Upper lobe of right lung (tissue), 1 donor: ENCODE data around the gene ETHE1. TPM values are rescaled to one million over a fixed set of nuclear protein-coding genes. Genes with fewer than 3 reads are reported as not detected.

Source experiments
- ATAC-seq: fragments of 200-7000 bp; cut with Tn5 transposase; one replicate; pipeline ENCODE4 v1.9.1; 2020; ENCODE audit warnings: mild to moderate bottlenecking, moderate library complexity
- DNase-seq: peaks from one replicate; pipeline ENCODE4 v3.0.0-alpha.2; 2020
- H3K27ac ChIP-seq: fragments of 200-600 bp; one replicate; pipeline ENCODE4 v1.8.0; 2022
- H3K27me3 ChIP-seq: fragments of 200-600 bp; one replicate; pipeline ENCODE4 v1.8.0; 2022; ENCODE audit warnings: mild to moderate bottlenecking
- H3K36me3 ChIP-seq: fragments of 200-600 bp; one replicate; pipeline ENCODE4 v1.8.0; 2022
- H3K4me1 ChIP-seq: fragments of 200-600 bp; one replicate; pipeline ENCODE4 v1.8.0; 2022
- H3K4me3 ChIP-seq: fragments of 200-600 bp; one replicate; pipeline ENCODE4 v1.8.0; 2022; ENCODE audit warnings: mild to moderate bottlenecking
- H3K9me3 ChIP-seq: fragments of 200-600 bp; one replicate; pipeline ENCODE4 v1.8.0; 2022
- intact Hi-C: fragments of 100-400 bp; cut with DNase I; formaldehyde crosslinking; loops from one replicate; pipeline ENCODE4 v1.11.0; 2022
- total RNA-seq: library from RNA; stranded (reverse); fragmentation: NEBNext Ultra II Directional; extraction: Animal tissue kit (Norgen Biotek cat#: 25700); gene quantifications from one replicate; pipeline ENCODE4 v1.2.1, GENCODE V29; 2021
- TF ChIP-seq, protein P1 (sequence below): fragments of 200-600 bp; IDR thresholded peaks from one replicate; pipeline ENCODE4 v1.8.0; 2022; ENCODE audit warnings: antibody characterized with exemption
- donor health status: DM: no; HTN: yes; CAD: no; lungs with severe emphysema.

The ETHE1 gene
- total RNA-seq, 1 donor from 2014 or later: 34.6 TPM

DNA sequence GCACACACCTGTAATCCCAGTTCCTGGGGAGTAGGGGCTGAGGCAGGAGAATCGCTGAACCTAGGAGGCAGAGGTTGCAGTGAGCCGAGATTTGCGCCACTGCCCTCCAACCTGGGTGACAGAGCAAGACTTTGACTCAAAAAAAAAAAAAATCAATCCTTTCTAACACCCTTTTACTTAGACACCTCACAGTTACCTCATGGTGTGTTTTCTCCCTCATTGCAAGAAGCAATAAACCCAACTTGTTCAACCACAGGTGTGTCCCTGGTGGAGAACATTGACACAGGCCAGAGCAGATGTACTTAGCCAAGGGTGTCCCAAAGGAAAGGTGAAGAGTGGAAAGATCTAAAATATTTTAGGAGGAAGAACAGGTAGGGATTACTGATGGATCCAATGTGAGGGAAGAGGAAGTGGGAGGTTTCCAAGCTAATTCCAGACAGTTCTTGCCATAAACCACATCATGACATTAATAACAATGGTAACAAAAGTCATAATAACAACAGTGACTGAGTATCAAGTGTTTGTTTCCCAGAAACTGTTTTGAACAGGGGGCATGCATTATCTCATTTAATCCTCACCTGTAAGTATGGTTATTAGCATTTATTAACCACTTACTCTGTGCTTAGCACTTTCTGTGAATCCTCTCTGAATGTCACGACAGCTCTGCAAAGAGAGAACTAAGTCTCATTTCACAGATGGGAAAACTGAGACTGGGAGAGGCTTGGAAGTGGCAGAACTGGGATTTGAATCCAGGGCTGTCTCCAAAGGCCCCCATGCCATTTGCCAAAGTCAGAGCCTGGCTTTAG lies 58.4 kb downstream of the ETHE1 start:
- peaks cover 7% of the 10 kb centered on the region for H3K4me1 ChIP-seq
- DNase-seq: no peak
- no peaks in the 10 kb centered on the region for H3K9me3 ChIP-seq
- ATAC-seq: no peak
- TF ChIP-seq, protein P1, sequence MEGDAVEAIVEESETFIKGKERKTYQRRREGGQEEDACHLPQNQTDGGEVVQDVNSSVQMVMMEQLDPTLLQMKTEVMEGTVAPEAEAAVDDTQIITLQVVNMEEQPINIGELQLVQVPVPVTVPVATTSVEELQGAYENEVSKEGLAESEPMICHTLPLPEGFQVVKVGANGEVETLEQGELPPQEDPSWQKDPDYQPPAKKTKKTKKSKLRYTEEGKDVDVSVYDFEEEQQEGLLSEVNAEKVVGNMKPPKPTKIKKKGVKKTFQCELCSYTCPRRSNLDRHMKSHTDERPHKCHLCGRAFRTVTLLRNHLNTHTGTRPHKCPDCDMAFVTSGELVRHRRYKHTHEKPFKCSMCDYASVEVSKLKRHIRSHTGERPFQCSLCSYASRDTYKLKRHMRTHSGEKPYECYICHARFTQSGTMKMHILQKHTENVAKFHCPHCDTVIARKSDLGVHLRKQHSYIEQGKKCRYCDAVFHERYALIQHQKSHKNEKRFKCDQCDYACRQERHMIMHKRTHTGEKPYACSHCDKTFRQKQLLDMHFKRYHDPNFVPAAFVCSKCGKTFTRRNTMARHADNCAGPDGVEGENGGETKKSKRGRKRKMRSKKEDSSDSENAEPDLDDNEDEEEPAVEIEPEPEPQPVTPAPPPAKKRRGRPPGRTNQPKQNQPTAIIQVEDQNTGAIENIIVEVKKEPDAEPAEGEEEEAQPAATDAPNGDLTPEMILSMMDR: no peak
- intact Hi-C loops: no loop called here
- H3K4me3 ChIP-seq: no peak overlapping the region
- H3K27me3 ChIP-seq: peaks cover 10% of the 10 kb centered on the region
- H3K27ac ChIP-seq: no peak overlapping the region
- no peaks in the 10 kb centered on the region for H3K36me3 ChIP-seq

DNA sequence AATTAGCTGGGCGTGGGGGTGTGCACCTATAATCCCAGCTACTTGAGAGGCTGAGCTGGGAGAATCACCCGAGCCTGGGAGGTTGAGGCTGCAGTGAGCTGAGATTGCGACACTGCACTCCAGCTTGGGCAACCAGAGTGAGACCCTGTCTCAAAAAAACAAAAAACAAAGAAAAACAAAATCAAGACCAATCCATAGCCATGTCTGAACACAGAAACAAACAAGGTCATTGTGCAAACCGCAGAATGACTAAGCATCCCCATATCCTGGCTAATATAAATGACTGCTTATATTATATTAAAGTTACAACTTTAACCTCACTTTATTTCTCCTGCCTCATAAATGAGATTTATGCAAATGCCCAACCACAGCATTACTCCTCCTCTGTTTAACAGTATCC lies 59.3 kb downstream of the ETHE1 start:
- Histone ChIP-seq H3K27ac (no peak overlapping the region), H3K9me3 (no peaks in the 10 kb centered on the region), H3K4me3 (no peak overlapping the region), H3K4me1 (peaks cover 7% of the 10 kb centered on the region), H3K27me3 (peaks cover 10% of the 10 kb centered on the region), H3K36me3 (no peaks in the 10 kb centered on the region)
- TF ChIP-seq, protein P1: no peak
- ATAC-seq (no peak), DNase-seq (no peak)
- intact Hi-C loops: no loop called here

DNA sequence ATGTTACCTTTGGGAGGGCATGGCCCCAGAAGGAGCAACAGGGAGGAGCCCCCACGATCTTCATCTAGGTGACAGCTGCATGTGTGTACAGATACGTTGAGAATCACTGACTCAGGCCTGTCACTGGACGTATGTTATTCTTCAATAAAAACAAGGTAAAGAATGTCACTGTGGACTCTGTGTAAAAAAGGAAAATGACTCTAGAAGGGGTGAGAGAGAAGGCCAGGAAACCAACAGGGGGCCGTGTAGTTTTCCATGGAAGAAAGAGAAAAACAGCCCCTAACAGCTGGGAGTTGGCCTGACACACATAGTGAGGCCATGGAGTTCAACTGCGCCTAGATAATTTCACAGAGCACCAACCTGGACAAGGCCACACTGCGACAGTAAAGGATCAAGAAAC lies 59.7 kb downstream of the ETHE1 start:
- no peak overlapping the region for H3K27ac ChIP-seq

DNA sequence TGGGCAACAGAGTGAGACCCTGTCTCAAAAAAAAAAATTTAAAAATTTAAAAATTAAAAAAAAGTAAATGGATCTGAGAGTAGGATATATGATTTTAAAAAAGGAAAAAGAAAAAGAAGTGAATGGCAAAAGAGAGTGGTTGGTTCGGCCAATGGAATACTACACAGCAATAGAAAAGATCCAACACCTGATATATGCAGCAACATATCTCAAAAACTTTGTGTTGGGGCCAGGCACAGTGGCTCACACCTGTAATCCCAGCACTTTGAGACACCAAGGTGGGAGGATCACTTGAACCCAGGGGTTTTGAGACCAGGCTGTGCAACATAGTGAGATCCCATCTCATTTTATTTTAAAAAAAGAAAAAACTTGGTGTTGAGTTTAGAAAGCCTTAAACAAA lies 60.2 kb downstream of the ETHE1 start:
- intact Hi-C loops: no loop called here
- no peaks in the 10 kb centered on the region for H3K9me3 ChIP-seq

More for the DNA sequence above, 59.7 kb downstream of the ETHE1 start:
- no peaks in the 10 kb centered on the region for H3K36me3 ChIP-seq
- intact Hi-C loops: no loop called here
- H3K9me3 ChIP-seq: no peaks in the 10 kb centered on the region
- no peak overlapping the region for H3K4me3 ChIP-seq
- peaks cover 10% of the 10 kb centered on the region for H3K27me3 ChIP-seq
- TF ChIP-seq, protein P1: no peak
- no peak for ATAC-seq
- H3K4me1 ChIP-seq: peaks cover 7% of the 10 kb centered on the region
- no peak for DNase-seq

DNA sequence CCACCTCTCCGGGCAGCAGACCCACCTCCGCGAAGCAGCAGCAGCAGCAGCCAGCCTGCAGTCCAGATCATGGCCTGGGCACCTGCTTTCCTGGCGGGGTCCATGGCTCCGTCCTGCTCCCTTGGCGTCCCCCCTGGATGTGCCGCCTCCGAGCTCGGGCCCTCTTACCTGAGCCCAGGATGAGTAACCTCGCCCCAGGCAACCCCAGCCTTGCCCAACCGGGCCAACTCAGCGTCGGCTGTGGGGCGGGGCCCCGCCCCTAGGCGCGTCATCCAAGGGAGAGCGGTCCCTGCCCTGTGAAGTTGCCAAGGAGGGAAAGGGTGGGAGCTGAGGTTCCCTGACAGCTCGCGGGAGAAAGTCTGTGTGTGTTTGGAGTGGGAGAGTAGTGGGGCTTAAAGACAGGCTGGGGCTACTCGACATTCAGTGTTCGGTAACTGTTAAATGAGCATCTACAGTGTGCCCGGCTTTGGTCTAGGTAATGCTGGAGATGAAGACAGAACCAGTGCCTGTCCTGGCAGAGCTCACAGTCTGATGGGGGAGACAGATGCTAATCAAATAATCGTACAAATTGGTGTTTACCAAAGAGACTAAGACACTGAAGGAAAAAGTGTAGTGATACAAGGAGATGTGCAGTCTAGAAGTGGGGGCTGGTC lies 61.4 kb downstream of the ETHE1 start, which contains the start of gene LYPD3:
LYPD3 (minus strand) TSS at position 141 of the 653 bp plus-strand sequence; CDS start at position 104, 37 bp downstream.
- no peaks in the 10 kb centered on the region for H3K36me3 ChIP-seq
- no peak for DNase-seq
- intact Hi-C loops: no loop called here
- peak within 1 kb of the TSS; percentile 74 for H3K27ac ChIP-seq
- ATAC-seq: no peak
- TF ChIP-seq, protein P1: no peak
- peaks cover 7% of the 10 kb centered on the region for H3K4me1 ChIP-seq
- H3K4me3 ChIP-seq: peak within 1 kb of the TSS; percentile 72
- H3K27me3 ChIP-seq: peaks cover 10% of the 10 kb centered on the region
- H3K9me3 ChIP-seq: no peaks in the 10 kb centered on the region

More for the DNA sequence above, 60.2 kb downstream of the ETHE1 start:
- Histone ChIP-seq H3K27ac (no peak overlapping the region), H3K36me3 (no peaks in the 10 kb centered on the region), H3K27me3 (peaks cover 10% of the 10 kb centered on the region), H3K4me3 (no peak overlapping the region), H3K4me1 (peaks cover 7% of the 10 kb centered on the region)
- DNase-seq: no peak
- TF ChIP-seq, protein P1: no peak
- no peak for ATAC-seq
